Hepatocyte (in vitro differentiated cells): ENCODE data around the gene DLG2. TPM values are rescaled to one million over a fixed set of nuclear protein-coding genes. Genes with fewer than 3 reads are reported as not detected.
"Not testable (repeated sequence)": the region's sequence is repeated elsewhere in the genome, so short reads cannot be mapped to it uniquely, and the experiment has no call there.

Experiments
- DNase-seq: peaks from one replicate; pipeline ENCODE4 v3.0.0-alpha.2; 2016; ENCODE audit warnings: low spot score
- H2AFZ ChIP-seq: fragments of 200-600 bp; sonication (generic); 2 replicates; pipeline ENCODE4 v1.6.0; 2016; ENCODE audit warnings: antibody characterized with exemption, mild to moderate bottlenecking
- H3K27ac ChIP-seq: fragments of 200-600 bp; sonication (generic); 2 replicates; pipeline ENCODE4 v1.5.1; 2016; ENCODE audit warnings: mild to moderate bottlenecking
- H3K27me3 ChIP-seq: fragments of 200-600 bp; sonication (generic); 2 replicates; pipeline ENCODE4 v1.6.1; 2016
- H3K36me3 ChIP-seq: fragments of 200-600 bp; sonication (generic); replicated peaks from 2 replicates; pipeline ENCODE4 v1.5.1; 2016; ENCODE audit warnings: low read depth; ENCODE audit not compliant: insufficient read depth
- H3K4me1 ChIP-seq: fragments of 200-600 bp; sonication (generic); 2 replicates; pipeline ENCODE4 v1.5.1; 2016; ENCODE audit warnings: mild to moderate bottlenecking, moderate library complexity; ENCODE audit not compliant: insufficient read depth
- H3K4me2 ChIP-seq: fragments of 200-600 bp; sonication (generic); 2 replicates; pipeline ENCODE4 v1.6.0; 2016
- H3K4me3 ChIP-seq: fragments of 200-600 bp; sonication (generic); 2 replicates; pipeline ENCODE4 v1.5.1; 2016; ENCODE audit warnings: mild to moderate bottlenecking
- H3K79me2 ChIP-seq: fragments of 200-600 bp; sonication (generic); 2 replicates; pipeline ENCODE4 v1.6.0; 2017; ENCODE audit warnings: mild to moderate bottlenecking
- H3K9me2 ChIP-seq: fragments of 200-600 bp; sonication (generic); replicated peaks from 2 replicates; pipeline ENCODE4 v1.6.0; 2017; ENCODE audit warnings: mild to moderate bottlenecking; ENCODE audit not compliant: insufficient read depth
- H3K9me3 ChIP-seq: fragments of 200-600 bp; sonication (generic); 2 replicates; pipeline ENCODE4 v1.5.1; 2016; ENCODE audit warnings: low read depth, mild to moderate bottlenecking
- H4K20me1 ChIP-seq: fragments of 200-600 bp; sonication (generic); 2 replicates; pipeline ENCODE4 v1.6.0; 2016; ENCODE audit warnings: mild to moderate bottlenecking; ENCODE audit not compliant: insufficient read depth, poor library complexity, severe bottlenecking
- CTCF ChIP-seq: fragments of 200-600 bp; sonication (generic); IDR thresholded peaks from 2 replicates; pipeline ENCODE4 v1.5.1; 2016; ENCODE audit warnings: antibody characterized with exemption, mild to moderate bottlenecking; ENCODE audit not compliant: poor library complexity
- EZH2 ChIP-seq: fragments of 200-600 bp; sonication (generic); IDR thresholded peaks from 2 replicates; pipeline ENCODE4 v1.6.1; 2016; ENCODE audit warnings: antibody characterized with exemption, mild to moderate bottlenecking, borderline replicate concordance
- EZH2phosphoT487 ChIP-seq: fragments of 200-600 bp; sonication (generic); IDR thresholded peaks from one replicate; pipeline ENCODE4 v1.6.1; 2018; ENCODE audit warnings: antibody characterized with exemption, mild to moderate bottlenecking, low read depth, moderate library complexity; ENCODE audit not compliant: unreplicated experiment, severe bottlenecking
- WGBS: methylation state at CpG from one replicate; pipeline ENCODE4 v1.1.6; 2016; ENCODE audit warnings: low lambda C conversion rate; ENCODE audit errors: missing lambda C conversion rate; 5-methylcytosine and 5-hydroxymethylcytosine counted together
- polyA plus RNA-seq: library from polyadenylated mRNA; unstranded; fragments of >200 nt; fragmentation: Nextera tagmentation; extraction: Ambion mirVana; gene quantifications from 2 replicates; pipeline ENCODE4 v1.2.1, GENCODE V29; 2016
- total RNA-seq: library from RNA; depleted of rRNA; stranded (reverse); fragments of >200 nt; gene quantifications from 2 replicates; pipeline ENCODE4 v1.2.3, GENCODE V29; 2014

DLG2 gene
- total and polyA plus RNA-seq, 2 experiments from 2014 or later, result 2.6 to 6.8 TPM

DNA sequence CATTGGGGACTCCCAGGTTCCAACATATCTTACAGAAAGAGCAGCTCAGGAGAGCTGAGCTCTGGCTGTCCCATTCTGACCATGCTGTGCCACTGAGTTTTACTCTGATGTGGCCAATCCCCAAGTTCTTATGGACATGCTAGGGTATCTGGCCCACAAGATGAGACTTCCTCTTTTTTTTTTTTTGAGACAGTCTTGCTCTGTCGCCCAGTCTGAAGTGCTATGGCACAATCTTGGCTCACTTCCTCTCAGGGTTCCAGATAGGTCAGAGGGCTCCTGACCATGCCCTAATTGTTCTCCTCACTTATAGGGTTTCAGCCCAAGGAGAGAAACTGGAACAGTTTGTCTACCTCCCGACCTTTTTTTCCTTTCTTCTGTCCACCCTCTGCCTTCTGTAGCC is 2188.7 kb downstream of the DLG2 start:
- no peak overlapping the region for H3K4me3 ChIP-seq
- no peaks in the 10 kb centered on the region for H3K27me3 ChIP-seq
- no peaks in the 10 kb centered on the region for H3K9me3 ChIP-seq
- TF ChIP-seq EZH2, result no peak
- TF ChIP-seq CTCF, result no peak
- no peak for TF ChIP-seq EZH2phosphoT487
- H2AFZ ChIP-seq, result no peak overlapping the region
- 89% methylated on average over 2 of the region's 2 CpGs for WGBS
- no peaks in the 10 kb centered on the region for H3K79me2 ChIP-seq
- no peak overlapping the region for H3K27ac ChIP-seq
- H3K4me2 ChIP-seq, result no peak overlapping the region
- no peaks in the 10 kb centered on the region for H3K4me1 ChIP-seq
- no peak for DNase-seq
- H3K36me3 ChIP-seq, result no peaks in the 10 kb centered on the region
- H3K9me2 ChIP-seq, result no peaks in the 10 kb centered on the region
- H4K20me1 ChIP-seq, result no peaks in the 10 kb centered on the region

- Histone ChIP-seq H2AFZ (no peak overlapping the region), H3K27me3 (no peaks in the 10 kb centered on the region), H3K4me2 (no peak overlapping the region), H3K9me2 (no peaks in the 10 kb centered on the region), H3K4me1 (no peaks in the 10 kb centered on the region), H3K36me3 (no peaks in the 10 kb centered on the region), H3K27ac (no peak overlapping the region), H3K9me3 (no peaks in the 10 kb centered on the region), H4K20me1 (no peaks in the 10 kb centered on the region), H3K79me2 (no peaks in the 10 kb centered on the region), H3K4me3 (no peak overlapping the region)
- WGBS, result 76% methylated on average over 4 of the region's 4 CpGs
- no peak for DNase-seq
- TF ChIP-seq EZH2 (no peak), EZH2phosphoT487 (no peak), CTCF (no peak)
Observed at GRCh38 chr11:83437939-83438338, 2189.2 kb downstream of the DLG2 start.

GRCh38 chr11:83436855-83437254 is 2190.3 kb downstream of the DLG2 start:
- Histone ChIP-seq H3K4me2 (no peak overlapping the region), H3K4me1 (no peaks in the 10 kb centered on the region), H3K9me2 (no peaks in the 10 kb centered on the region), H3K9me3 (no peaks in the 10 kb centered on the region), H3K4me3 (no peak overlapping the region), H2AFZ (no peak overlapping the region), H3K36me3 (no peaks in the 10 kb centered on the region), H3K79me2 (no peaks in the 10 kb centered on the region), H4K20me1 (no peaks in the 10 kb centered on the region), H3K27ac (no peak overlapping the region), H3K27me3 (no peaks in the 10 kb centered on the region)
- TF ChIP-seq EZH2phosphoT487 (no peak), EZH2 (no peak), CTCF (no peak)
- WGBS, result 83% methylated on average over 3 of the region's 3 CpGs
- DNase-seq, result no peak

GRCh38 chr11:83434812-83435211 is 2192.3 kb downstream of the DLG2 start:
- not testable (repeated sequence) for H3K4me1 ChIP-seq, H4K20me1 ChIP-seq, H3K79me2 ChIP-seq, H3K9me3 ChIP-seq, H3K36me3 ChIP-seq, H2AFZ ChIP-seq, H3K9me2 ChIP-seq, DNase-seq, H3K27ac ChIP-seq, H3K4me3 ChIP-seq, H3K27me3 ChIP-seq, H3K4me2 ChIP-seq
- 71% methylated on average over 6 of the region's 6 CpGs for WGBS
